ENCODE results near the gene C11orf86.

DNA sequence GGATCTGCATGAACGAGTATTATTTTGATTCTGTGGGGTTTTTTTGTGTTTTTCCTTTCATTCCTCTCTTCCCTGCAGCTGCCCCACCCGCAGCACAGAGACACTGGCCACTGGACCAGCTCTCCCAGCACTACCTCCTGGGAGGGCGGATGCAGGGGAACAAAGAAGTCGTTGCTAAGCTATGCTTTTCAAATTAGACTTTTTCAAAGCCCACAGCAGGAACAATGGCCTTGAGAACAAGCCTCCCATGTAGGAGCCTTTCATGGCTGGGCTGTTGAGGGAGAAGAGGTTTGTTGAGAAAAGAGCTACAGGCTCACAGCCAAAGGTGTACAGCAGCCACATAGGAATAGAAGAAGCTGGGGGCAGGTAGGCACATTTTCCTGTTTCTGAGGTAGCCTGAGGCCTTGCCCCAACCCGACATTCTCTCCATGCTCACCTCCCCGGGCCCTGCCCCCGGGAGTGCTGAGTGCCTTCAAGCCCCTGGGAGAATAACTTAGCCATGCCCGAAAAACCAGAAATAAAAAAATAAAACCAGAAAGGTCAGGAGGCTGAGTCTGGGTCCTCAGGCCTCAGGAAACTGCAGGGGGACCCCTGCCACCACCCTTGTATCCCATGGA is 27.3 kb downstream of the C11orf86 start:
- TF ChIP-seq, protein P1, sequence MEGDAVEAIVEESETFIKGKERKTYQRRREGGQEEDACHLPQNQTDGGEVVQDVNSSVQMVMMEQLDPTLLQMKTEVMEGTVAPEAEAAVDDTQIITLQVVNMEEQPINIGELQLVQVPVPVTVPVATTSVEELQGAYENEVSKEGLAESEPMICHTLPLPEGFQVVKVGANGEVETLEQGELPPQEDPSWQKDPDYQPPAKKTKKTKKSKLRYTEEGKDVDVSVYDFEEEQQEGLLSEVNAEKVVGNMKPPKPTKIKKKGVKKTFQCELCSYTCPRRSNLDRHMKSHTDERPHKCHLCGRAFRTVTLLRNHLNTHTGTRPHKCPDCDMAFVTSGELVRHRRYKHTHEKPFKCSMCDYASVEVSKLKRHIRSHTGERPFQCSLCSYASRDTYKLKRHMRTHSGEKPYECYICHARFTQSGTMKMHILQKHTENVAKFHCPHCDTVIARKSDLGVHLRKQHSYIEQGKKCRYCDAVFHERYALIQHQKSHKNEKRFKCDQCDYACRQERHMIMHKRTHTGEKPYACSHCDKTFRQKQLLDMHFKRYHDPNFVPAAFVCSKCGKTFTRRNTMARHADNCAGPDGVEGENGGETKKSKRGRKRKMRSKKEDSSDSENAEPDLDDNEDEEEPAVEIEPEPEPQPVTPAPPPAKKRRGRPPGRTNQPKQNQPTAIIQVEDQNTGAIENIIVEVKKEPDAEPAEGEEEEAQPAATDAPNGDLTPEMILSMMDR (conservative IDR thresholded peaks at IDR 0.05; ENCODE audit: low read depth, low read length) = no peak
- TF ChIP-seq EZH2 (IDR thresholded peaks at IDR 0.05; ENCODE audit: borderline replicate concordance, low read depth, low read length, poor library complexity, severe bottlenecking) = no peak
